NCI-H1417 (cell line): Measurements from ENCODE around the gene FGF21.
A peak's percentile ranks its signal among the peaks of the same experiment; 100 is the strongest.
"Not testable (repeated sequence)": the region's sequence is repeated elsewhere in the genome, so short reads cannot be mapped to it uniquely, and the experiment has no call there.

ENCODE experiments used
- DNase-seq, 3 experiments: peaks; one replicate each; lab custom pipeline; 2025; lab: John Stamatoyannopoulos, UW

FGF21 gene

GRCh38 chr19:48751845-48752495 is 3.4 kb upstream of the FGF21 start:
- peak in 2 of 3 experiments; percentile 59 to 69 for DNase-seq

- peak; percentile 95 to 97 (median 95) for DNase-seq
Measured at GRCh38 chr19:48752496-48753365, 2.6 kb upstream of the FGF21 start, which contains the start of gene FUT1. FUT1 (minus strand) TSS chr19:48752641; CDS start chr19:48751281, 1,360 bp downstream.

- no peak for DNase-seq
Measured at GRCh38 chr19:48755787-48756186, 463 bp downstream of the FGF21 start.

- DNase-seq: no peak
Measured at GRCh38 chr19:48756212-48756611, 888 bp downstream of the FGF21 start.

GRCh38 chr19:48756686-48757085 is 1.4 kb downstream of the FGF21 start:
- DNase-seq: no peak

GRCh38 chr19:48757089-48757675 is 1.9 kb downstream of the FGF21 start:
- DNase-seq: no peak

GRCh38 chr19:48757741-48758144 is 2.4 kb downstream of the FGF21 start:
- no peak for DNase-seq

GRCh38 chr19:48760504-48761205 is 5.3 kb downstream of the FGF21 start:
- DNase-seq: no peak

- DNase-seq: not testable (repeated sequence)
Measured at GRCh38 chr19:48765816-48766215, 10.5 kb downstream of the FGF21 start.

GRCh38 chr19:48768171-48768753 is 12.9 kb downstream of the FGF21 start:
- peak in 1 of 3 experiments; percentile 46 for DNase-seq

GRCh38 chr19:48768994-48769713 is 13.8 kb downstream of the FGF21 start:
- peak in 1 of 3 experiments; percentile 23 for DNase-seq

GRCh38 chr19:48770266-48770665 is 14.9 kb downstream of the FGF21 start:
- no peak for DNase-seq

GRCh38 chr19:48770734-48771472 is 15.6 kb downstream of the FGF21 start:
- DNase-seq: no peak

- DNase-seq: no peak
Measured at GRCh38 chr19:48772503-48772953, 17.2 kb downstream of the FGF21 start.

GRCh38 chr19:48777139-48777538 is 21.8 kb downstream of the FGF21 start:
- DNase-seq: no peak

- DNase-seq: no peak
Measured at GRCh38 chr19:48777720-48778119, 22.4 kb downstream of the FGF21 start.

GRCh38 chr19:48779636-48780035 is 24.3 kb downstream of the FGF21 start:
- no peak for DNase-seq

- no peak for DNase-seq
Measured at GRCh38 chr19:48780631-48781391, 25.5 kb downstream of the FGF21 start.

GRCh38 chr19:48784527-48784926 is 29.2 kb downstream of the FGF21 start:
- no peak for DNase-seq
